ENCODE measurements around the gene TNK1.

GRCh38 chr17:7351665-7352502 lies 29.0 kb upstream of the TNK1 start, which contains the start of gene KCTD11:
- TF ChIP-seq CTCF (IDR thresholded peaks at IDR 0.05) (peak; percentile 50), EZH2 (IDR thresholded peaks at IDR 0.05; ENCODE audit: borderline replicate concordance, insufficient read depth, low read depth, low read length, poor library complexity, severe bottlenecking) (no peak)

Measured in B cell (primary cell).